Measurements from ENCODE around the gene BCO2. TPM values are rescaled to one million over a fixed set of nuclear protein-coding genes. Genes with fewer than 3 reads are reported as not detected.

The BCO2 gene
- total RNA-seq: 10 to 100 TPM in 3 of 4 donors, 1 to 10 TPM in 1; 4.4 to 33.6 (median 18.3) TPM

DNA sequence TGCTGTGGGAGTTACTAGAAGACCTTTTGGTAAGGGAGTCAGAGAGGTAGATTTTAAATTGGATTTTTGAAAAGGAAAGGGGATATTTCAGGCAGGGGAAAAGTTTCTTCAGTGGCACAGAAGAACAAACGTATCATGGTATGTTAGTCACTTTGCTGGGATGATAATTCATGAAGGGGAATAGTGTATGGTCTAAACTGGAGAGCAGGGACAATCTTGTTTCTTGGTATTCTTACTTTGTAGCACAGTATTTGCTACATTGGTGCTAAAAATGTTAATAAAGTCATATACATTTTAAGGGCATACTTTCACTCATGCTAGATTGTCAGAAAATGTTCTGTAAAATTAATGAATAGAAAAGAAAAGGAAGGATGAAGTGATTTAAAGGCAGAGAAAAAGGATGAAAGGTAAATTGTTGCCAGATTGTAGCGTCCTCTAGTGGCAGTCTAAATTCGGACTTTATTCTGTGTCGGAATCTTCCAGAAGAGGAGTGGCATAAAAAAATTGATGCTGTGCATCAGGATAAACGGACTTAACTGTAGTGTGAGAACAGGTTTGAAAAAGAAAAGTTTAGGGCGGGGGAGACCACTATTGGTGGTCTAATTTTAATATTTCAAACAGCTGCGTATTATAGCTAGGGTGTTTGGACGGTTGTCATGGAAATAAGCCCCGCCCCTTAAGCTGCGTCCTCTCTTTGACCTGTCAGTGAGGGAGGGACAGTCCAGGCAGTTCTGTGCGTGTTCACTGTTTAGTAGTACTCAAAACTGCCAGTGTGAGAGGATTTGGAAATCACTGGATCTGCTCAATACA is at the start of gene BCO2:
Gene BCO2 (plus strand): TSS at position 724 of the 810 bp plus-strand sequence. CDS start 90 bp downstream, outside the sequence.
- ATAC-seq (ENCODE audit: low FRiP score): peak; percentile 98
- DNase-seq (ENCODE audit: low spot score): peak; percentile 96
- TF ChIP-seq CTCF (IDR thresholded peaks at IDR 0.05): peak in 2 of 3 donors; percentile 57 to 96

- TF ChIP-seq CTCF (IDR thresholded peaks at IDR 0.05): no peak
- DNase-seq (ENCODE audit: low spot score) (no peak), ATAC-seq (ENCODE audit: low FRiP score) (no peak)
Observed at GRCh38 chr11:112127056-112127455, 48.3 kb upstream of the BCO2 start.

GRCh38 chr11:112128483-112129121 is 46.7 kb upstream of the BCO2 start:
- DNase-seq (ENCODE audit: low spot score): peak; percentile 37
- no peak for TF ChIP-seq CTCF (IDR thresholded peaks at IDR 0.05)
- ATAC-seq (ENCODE audit: low FRiP score): no peak

GRCh38 chr11:112129656-112130055 is 45.7 kb upstream of the BCO2 start:
- TF ChIP-seq CTCF (IDR thresholded peaks at IDR 0.05): no peak
- no peak for DNase-seq (ENCODE audit: low spot score)
- ATAC-seq (ENCODE audit: low FRiP score): no peak

- TF ChIP-seq CTCF (IDR thresholded peaks at IDR 0.05): no peak
- ATAC-seq (ENCODE audit: low FRiP score) (no peak), DNase-seq (ENCODE audit: low spot score) (no peak)
Observed at GRCh38 chr11:112132737-112133136, 42.6 kb upstream of the BCO2 start.

- ATAC-seq (ENCODE audit: low FRiP score): no peak
- no peak for TF ChIP-seq CTCF (IDR thresholded peaks at IDR 0.05)
- no peak for DNase-seq (ENCODE audit: low spot score)
Observed at GRCh38 chr11:112134473-112134872, 40.8 kb upstream of the BCO2 start.
